Adrenal gland (tissue), 12 donors: ENCODE results near the gene UBE2D2. TPM values are rescaled to one million over a fixed set of nuclear protein-coding genes. Genes with fewer than 3 reads are reported as not detected.
"Not testable (repeated sequence)": the region's sequence is repeated elsewhere in the genome, so short reads cannot be mapped to it uniquely, and the experiment has no call there.

Experiments used
- DNase-seq, 7 donors: peaks; one replicate each; pipeline ENCODE4 v3.0.0-alpha.2; 2019 to 2020
- H3K27ac ChIP-seq, 5 donors: fragments of 200-600 bp; sonication (generic) in 4 of 5; 1 replicate in 3 of 5; 2 replicates in 2 of 5; pipeline versions ENCODE4 v1.5.1 to v1.8.0; 2016 to 2020; ENCODE audit warnings: mild to moderate bottlenecking in 1 of 5
- H3K27me3 ChIP-seq: fragments of 200-600 bp; 2 replicates; pipeline ENCODE4 v1.8.0; 2021
- H3K36me3 ChIP-seq, 2 donors: fragments of 200-600 bp; replicated peaks in 1 of 2; 1 replicate in 1 of 2; 2 replicates in 1 of 2; pipeline versions ENCODE4 v1.5.1 to v1.8.0; 2018 to 2022
- H3K4me1 ChIP-seq, 2 donors: fragments of 200-600 bp; replicated peaks in 1 of 2; 1 replicate in 1 of 2; 2 replicates in 1 of 2; pipeline versions ENCODE4 v1.5.1 to v1.8.0; 2018 to 2021
- H3K4me3 ChIP-seq, 4 donors: fragments of 200-600 bp; sonication (generic) in 3 of 4; one replicate each; pipeline ENCODE4 v1.5.1; 2016 to 2018
- H3K9me3 ChIP-seq, 3 donors: fragments of 200-600 bp; sonication (generic) in 1 of 3; replicated peaks in 1 of 3; 1 replicate in 2 of 3; 2 replicates in 1 of 3; pipeline versions ENCODE4 v1.5.1 to v1.8.0; 2016 to 2021
- POLR2A ChIP-seq, 2 donors: fragments of 450-650 bp; IDR thresholded peaks; one replicate each; pipeline ENCODE4 v1.6.1; 2017; ENCODE audit warnings: antibody characterized with exemption in 2 of 2, mild to moderate bottlenecking in 2 of 2, moderate library complexity in 1 of 2
- WGBS, 4 donors: extraction: QIAGEN DNeasy Blood & Tissue Kit in 2 of 4; methylation state at CpG; one replicate each; pipeline versions ENCODE4 v1.1.5 to v1.1.7; 2013 to 2017; 5-methylcytosine and 5-hydroxymethylcytosine counted together
- intact Hi-C, 2 donors: fragments of 100-400 bp; cut with DNase I; formaldehyde crosslinking; loops; one replicate each; pipeline versions ENCODE4 v1.14.1 to v1.15.0; 2022 to 2023
- polyA plus RNA-seq, 3 donors: library from polyadenylated mRNA; stranded (reverse); fragments of 200-250 nt in 2 of 3; fragments of 350-450 nt in 1 of 3; fragmentation: Illumina TruSeq in 1 of 3; extraction: RNeasy Lipid Tissue Mini Kit (QIAGEN cat#74804) in 1 of 3; gene quantifications; one replicate each; pipeline ENCODE4 v1.2.3, GENCODE V29; 2013 to 2014
- total RNA-seq, 9 donors: library from RNA; depleted of rRNA in 4 of 9; stranded (reverse); fragments of >200 nt in 4 of 9; fragments of 120-200 nt in 1 of 9; fragmentation: NEBNext Ultra II Directional in 1 of 9; extraction: Animal tissue kit (Norgen Biotek cat#: 25700) in 1 of 9; gene quantifications; one replicate each; pipeline versions ENCODE4 v1.1.0 to v1.2.4, GENCODE V29; 2013 to 2023
- TF ChIP-seq, protein P1 (sequence below), 6 experiments: fragments of 450-650 bp in 4 of 6; fragments of 200-600 bp in 2 of 6; sonication (generic) in 1 of 6; IDR thresholded peaks; 1 replicate in 5 of 6; 2 replicates in 1 of 6; pipeline versions ENCODE4 v1.5.1 to v1.8.0; 2016 to 2021; ENCODE audit warnings: antibody characterized with exemption in 6 of 6, mild to moderate bottlenecking in 2 of 6, moderate library complexity in 1 of 6
- donor health status: healthy with polysubstance abuse.
- donor health status: Bipolar disorder and iron deficiency.
- donor health status: DM: yes; HTN: yes; CAD: no.
- donor health status: DM: no; HTN: no; CAD: no.
- donor health status: DM: no; HTN: no; CAD: no.
- donor health status: DM: yes; HTN: yes; CAD: no.

The UBE2D2 gene
- total and polyA plus RNA-seq, 12 donors: 43.5 to 189 (median 84.9) TPM

DNA sequence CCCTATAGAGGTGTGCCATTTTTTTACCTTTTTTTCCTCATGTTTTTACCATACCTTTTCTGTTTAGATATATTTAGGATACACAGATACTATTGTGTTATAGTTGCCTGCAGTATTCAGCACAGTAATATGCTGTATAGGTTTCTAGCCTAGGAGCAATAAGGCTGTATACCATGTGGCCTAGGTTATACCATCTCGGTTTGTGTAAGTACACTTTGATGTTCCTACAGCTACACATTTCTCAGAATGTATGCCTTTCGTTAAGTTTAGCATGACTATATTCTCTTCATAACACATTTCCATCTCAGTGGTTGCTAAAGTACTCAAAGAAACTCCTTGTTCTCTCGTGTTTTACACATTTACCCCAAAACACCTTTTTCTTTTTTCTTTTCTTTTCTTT, 23.0 kb downstream of the UBE2D2 start:
- no peak for TF ChIP-seq POLR2A (IDR thresholded peaks at IDR 0.05)
- TF ChIP-seq, protein P1, sequence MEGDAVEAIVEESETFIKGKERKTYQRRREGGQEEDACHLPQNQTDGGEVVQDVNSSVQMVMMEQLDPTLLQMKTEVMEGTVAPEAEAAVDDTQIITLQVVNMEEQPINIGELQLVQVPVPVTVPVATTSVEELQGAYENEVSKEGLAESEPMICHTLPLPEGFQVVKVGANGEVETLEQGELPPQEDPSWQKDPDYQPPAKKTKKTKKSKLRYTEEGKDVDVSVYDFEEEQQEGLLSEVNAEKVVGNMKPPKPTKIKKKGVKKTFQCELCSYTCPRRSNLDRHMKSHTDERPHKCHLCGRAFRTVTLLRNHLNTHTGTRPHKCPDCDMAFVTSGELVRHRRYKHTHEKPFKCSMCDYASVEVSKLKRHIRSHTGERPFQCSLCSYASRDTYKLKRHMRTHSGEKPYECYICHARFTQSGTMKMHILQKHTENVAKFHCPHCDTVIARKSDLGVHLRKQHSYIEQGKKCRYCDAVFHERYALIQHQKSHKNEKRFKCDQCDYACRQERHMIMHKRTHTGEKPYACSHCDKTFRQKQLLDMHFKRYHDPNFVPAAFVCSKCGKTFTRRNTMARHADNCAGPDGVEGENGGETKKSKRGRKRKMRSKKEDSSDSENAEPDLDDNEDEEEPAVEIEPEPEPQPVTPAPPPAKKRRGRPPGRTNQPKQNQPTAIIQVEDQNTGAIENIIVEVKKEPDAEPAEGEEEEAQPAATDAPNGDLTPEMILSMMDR (IDR thresholded peaks at IDR 0.05): no peak
- intact Hi-C loops: no loop called here
- Histone ChIP-seq H3K27ac (no peak overlapping the region), H3K27me3 (no peaks in the 10 kb centered on the region), H3K4me3 (no peak overlapping the region), H3K4me1 (peaks cover 0 to 3% of the 10 kb centered on the region in 2 donors), H3K36me3 (no peaks in the 10 kb centered on the region), H3K9me3 (no peaks in the 10 kb centered on the region)
- DNase-seq: no peak
- WGBS, 4 donors: 84 to 89% (median 88%) methylated on average over 3 of the region's 3 CpGs

DNA sequence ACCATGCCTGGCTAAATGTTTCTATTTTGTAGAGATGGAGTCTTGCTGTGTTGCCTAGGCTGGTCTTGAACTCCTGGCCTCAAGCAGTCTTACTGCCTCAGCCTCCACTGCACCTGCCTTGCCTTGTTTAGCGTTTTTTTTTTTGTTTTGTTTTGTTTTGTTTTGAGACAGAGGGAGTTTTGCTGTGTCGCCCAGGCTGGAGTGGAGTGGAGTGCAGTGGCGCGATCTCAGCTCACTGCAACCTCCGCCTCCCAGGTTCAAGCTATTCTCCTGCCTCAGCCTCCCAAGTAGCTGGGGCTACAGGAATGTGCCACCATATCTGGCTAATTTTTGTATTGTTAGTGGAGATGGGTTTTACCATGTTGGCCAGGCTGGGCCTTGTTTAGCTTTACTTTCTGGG, 27.0 kb downstream of the UBE2D2 start:
- intact Hi-C loops, H3K4me1 ChIP-seq, H3K9me3 ChIP-seq, H3K27me3 ChIP-seq, H3K4me3 ChIP-seq, H3K27ac ChIP-seq, H3K36me3 ChIP-seq: not testable (repeated sequence)
- peak in 1 of 7 donors; percentile 27 for DNase-seq
- WGBS, 4 donors: 86 to 92% (median 89%) methylated on average over 5 of the region's 5 CpGs

DNA sequence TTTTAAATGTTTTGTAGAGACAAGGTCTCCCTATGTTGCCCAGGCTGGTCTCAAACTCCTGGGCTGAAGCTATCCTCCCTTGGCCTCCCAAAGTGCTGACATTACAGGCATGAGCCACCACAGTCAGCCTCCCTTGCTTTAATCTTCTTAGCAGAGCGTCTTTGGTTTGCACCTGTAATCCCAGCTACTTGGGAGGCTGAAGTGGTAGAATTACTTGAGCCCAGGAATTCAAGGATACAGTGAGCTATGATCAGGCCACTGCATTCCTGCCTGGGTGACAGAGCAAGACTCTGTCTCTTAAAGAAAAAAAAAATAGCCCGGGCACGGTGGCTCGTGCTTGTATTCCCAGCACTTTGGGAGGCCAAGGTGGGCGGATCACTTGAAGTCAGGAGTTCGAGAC, 27.8 kb downstream of the UBE2D2 start:
- H3K4me3 ChIP-seq: no peak overlapping the region
- peaks cover 5 to 10% of the 10 kb centered on the region in 2 donors for H3K4me1 ChIP-seq
- 61 to 79% (median 67%) methylated on average over 6 of the region's 6 CpGs for WGBS, 4 donors
- H3K27ac ChIP-seq: peak overlapping the region in 1 of 5 donors; percentile 16
- H3K9me3 ChIP-seq: no peaks in the 10 kb centered on the region
- intact Hi-C loops: no loop called here
- no peaks in the 10 kb centered on the region for H3K27me3 ChIP-seq
- TF ChIP-seq, protein P1 (IDR thresholded peaks at IDR 0.05): no peak
- TF ChIP-seq POLR2A (IDR thresholded peaks at IDR 0.05): no peak
- H3K36me3 ChIP-seq: no peaks in the 10 kb centered on the region
- DNase-seq: peak in 2 of 7 donors; percentile 13 to 37

DNA sequence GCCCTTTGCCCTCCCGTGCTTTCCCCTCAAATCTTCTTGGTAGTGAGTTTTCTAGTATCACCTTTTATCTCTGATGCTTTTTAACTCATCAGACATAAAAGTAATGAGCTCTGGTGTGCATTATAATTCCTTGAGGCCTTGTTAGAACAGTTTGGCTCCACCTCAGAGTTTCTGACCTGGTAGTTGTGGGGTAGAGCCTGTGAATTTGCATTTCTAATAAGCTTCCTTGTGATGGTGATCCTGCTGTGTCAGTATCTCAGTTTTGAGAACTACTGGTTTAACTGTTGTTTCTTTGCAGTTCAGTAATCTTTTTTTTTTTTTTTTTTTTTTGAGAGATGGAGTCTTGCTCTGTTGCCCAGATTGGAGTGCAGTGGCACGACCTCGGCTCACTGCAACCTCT, 31.1 kb downstream of the UBE2D2 start:
- H3K4me1 ChIP-seq: peaks cover 5 to 13% of the 10 kb centered on the region in 2 donors
- H3K27me3 ChIP-seq: no peaks in the 10 kb centered on the region
- WGBS, 4 donors: 95 to 97% (median 96%) methylated on average over 3 of the region's 3 CpGs
- no peak overlapping the region for H3K27ac ChIP-seq
- H3K9me3 ChIP-seq: no peaks in the 10 kb centered on the region
- intact Hi-C loops: no loop called here
- H3K36me3 ChIP-seq: no peaks in the 10 kb centered on the region
- H3K4me3 ChIP-seq: no peak overlapping the region
- TF ChIP-seq, protein P1 (IDR thresholded peaks at IDR 0.05): no peak
- no peak for TF ChIP-seq POLR2A (IDR thresholded peaks at IDR 0.05)
- no peak for DNase-seq

DNA sequence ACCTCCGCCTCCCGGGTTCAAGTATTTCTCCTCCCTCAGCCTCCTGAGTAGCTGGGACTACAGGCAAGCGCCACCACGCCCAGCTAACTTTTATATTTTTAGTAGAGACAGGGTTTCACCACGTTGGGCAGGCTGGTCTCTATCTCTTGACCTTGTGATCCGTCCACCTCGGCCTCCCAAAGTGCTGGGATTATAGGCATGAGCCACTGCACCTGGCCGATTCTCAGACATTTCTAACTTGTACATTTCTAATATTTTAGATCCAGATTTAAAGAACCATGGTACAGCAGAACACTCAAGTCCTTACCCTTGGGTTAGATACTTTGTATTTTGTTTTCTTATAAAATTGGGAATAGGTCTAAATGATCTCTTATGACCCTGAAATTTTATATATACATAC, 31.9 kb downstream of the UBE2D2 start:
- H3K36me3 ChIP-seq, H3K4me3 ChIP-seq, intact Hi-C loops, H3K27me3 ChIP-seq, H3K27ac ChIP-seq, H3K9me3 ChIP-seq: not testable (repeated sequence)
- WGBS, 4 donors: 70 to 74% (median 72%) methylated on average over 8 of the region's 8 CpGs
- peak in 1 of 7 donors; percentile 34 for DNase-seq
- H3K4me1 ChIP-seq: peaks cover 5 to 13% of the 10 kb centered on the region in 2 donors
